Astrocyte (in vitro differentiated cells and primary cell): ENCODE data around the gene PLAAT5. TPM values are rescaled to one million over a fixed set of nuclear protein-coding genes. Genes with fewer than 3 reads are reported as not detected.
A peak's percentile ranks its signal among the peaks of the same experiment; 100 is the strongest.
"Not testable (repeated sequence)": the region's sequence is repeated elsewhere in the genome, so short reads cannot be mapped to it uniquely, and the experiment has no call there.

Experiments used
- DNase-seq: peaks from one replicate; pipeline ENCODE4 v3.0.0-alpha.2; 2010; ENCODE audit warnings: low read depth
- FAIRE-seq: peaks from 2 replicates; lab custom pipeline; 2011; peaks lifted over from hg19 to GRCh38; lab: Jason Lieb, UNC
- H2AFZ ChIP-seq: 2 replicates; pipeline ENCODE4 v1.6.0; 2012; ENCODE audit warnings: low read depth, low read length, inconsistent platforms
- H3K27ac ChIP-seq: 2 replicates; pipeline ENCODE4 v1.5.1; 2011; ENCODE audit warnings: low read depth, low read length, inconsistent platforms
- H3K27me3 ChIP-seq: 2 replicates; pipeline ENCODE4 v1.6.0; 2011; ENCODE audit warnings: low read length, inconsistent platforms; ENCODE audit not compliant: insufficient read depth
- H3K36me3 ChIP-seq: 2 replicates; pipeline ENCODE4 v1.5.1; 2011; ENCODE audit warnings: low read length, inconsistent platforms; ENCODE audit not compliant: insufficient read depth
- H3K4me1 ChIP-seq: 2 replicates; pipeline ENCODE4 v1.5.1; 2011; ENCODE audit warnings: low read length, inconsistent platforms; ENCODE audit not compliant: insufficient read depth
- H3K4me2 ChIP-seq: 2 replicates; pipeline ENCODE4 v1.6.0; 2012; ENCODE audit warnings: low read length, inconsistent platforms
- H3K4me3 ChIP-seq: 2 replicates; pipeline ENCODE4 v1.5.1; 2011; ENCODE audit warnings: low read depth, mild to moderate bottlenecking, low read length, inconsistent platforms; ENCODE audit not compliant: insufficient read depth
- H3K79me2 ChIP-seq: 2 replicates; pipeline ENCODE4 v1.6.0; 2012; ENCODE audit warnings: mild to moderate bottlenecking, low read length, inconsistent platforms; ENCODE audit not compliant: insufficient read depth
- H3K9ac ChIP-seq: 2 replicates; pipeline ENCODE4 v1.6.0; 2012; ENCODE audit warnings: mild to moderate bottlenecking, low read length, inconsistent platforms
- H3K9me3 ChIP-seq: 2 replicates; pipeline ENCODE4 v1.5.1; 2012; ENCODE audit warnings: low read depth, mild to moderate bottlenecking, low read length, inconsistent platforms; ENCODE audit not compliant: insufficient read depth
- H4K20me1 ChIP-seq: 2 replicates; pipeline ENCODE4 v1.6.0; 2012; ENCODE audit warnings: low read length, inconsistent platforms; ENCODE audit not compliant: insufficient read depth
- H3K27ac Mint-ChIP-seq: one replicate; pipeline ENCODE4 v1.8.0; 2021; ENCODE audit warnings: mild to moderate bottlenecking, mixed read lengths; ENCODE audit not compliant: unreplicated experiment
- H3K27me3 Mint-ChIP-seq: one replicate; pipeline ENCODE4 v1.8.0; 2021; ENCODE audit warnings: low read depth, mixed read lengths; ENCODE audit not compliant: unreplicated experiment
- H3K36me3 Mint-ChIP-seq: one replicate; pipeline ENCODE4 v1.8.0; 2021; ENCODE audit warnings: low read depth, mixed read lengths; ENCODE audit not compliant: unreplicated experiment
- H3K4me1 Mint-ChIP-seq: one replicate; pipeline ENCODE4 v1.8.0; 2021; ENCODE audit warnings: low read depth, mixed read lengths; ENCODE audit not compliant: unreplicated experiment
- H3K4me3 Mint-ChIP-seq: one replicate; pipeline ENCODE4 v1.8.0; 2021; ENCODE audit warnings: mild to moderate bottlenecking, moderate library complexity, mixed read lengths; ENCODE audit not compliant: unreplicated experiment
- H3K9me3 Mint-ChIP-seq: one replicate; pipeline ENCODE4 v1.8.0; 2021; ENCODE audit warnings: mild to moderate bottlenecking, mixed read lengths; ENCODE audit not compliant: unreplicated experiment
- CTCF ChIP-seq: IDR thresholded peaks from 2 replicates; pipeline ENCODE4 v1.5.1; 2011; ENCODE audit warnings: low read depth, mild to moderate bottlenecking, inconsistent platforms, low read length, moderate library complexity; ENCODE audit not compliant: insufficient read depth
- EZH2 ChIP-seq: IDR thresholded peaks from 2 replicates; pipeline ENCODE4 v1.6.1; 2012; ENCODE audit warnings: mild to moderate bottlenecking, low read length, inconsistent platforms; ENCODE audit not compliant: insufficient read depth
- total RNA-seq: library from RNA; stranded (reverse); gene quantifications from 2 replicates; pipeline ENCODE4 v1.2.1, GENCODE V29; 2021

Gene PLAAT5
- total RNA-seq, 1 donor from 2014 or later: 0.36 TPM

- Mint-ChIP-seq H3K27me3 (peaks cover 3% of the 10 kb centered on the region), H3K4me3 (no peak overlapping the region), H3K9me3 (no peaks in the 10 kb centered on the region), H3K36me3 (no peaks in the 10 kb centered on the region), H3K4me1 (peaks cover 21% of the 10 kb centered on the region), H3K27ac (peak overlapping the region; percentile 66)
- Histone ChIP-seq H3K9me3 (no peaks in the 10 kb centered on the region), H2AFZ (no peak overlapping the region), H3K27me3 (no peaks in the 10 kb centered on the region), H3K36me3 (no peaks in the 10 kb centered on the region), H3K79me2 (no peaks in the 10 kb centered on the region), H3K4me3 (no peak overlapping the region), H3K27ac (no peak overlapping the region), H3K9ac (no peak overlapping the region), H4K20me1 (no peaks in the 10 kb centered on the region), H3K4me2 (no peak overlapping the region), H3K4me1 (peaks cover 24% of the 10 kb centered on the region)
- no peak for TF ChIP-seq EZH2
- TF ChIP-seq CTCF: no peak
- DNase-seq (no peak), FAIRE-seq (no peak)
Measured at GRCh38 chr11:63530021-63530420, 39.1 kb upstream of the PLAAT5 start.

DNA sequence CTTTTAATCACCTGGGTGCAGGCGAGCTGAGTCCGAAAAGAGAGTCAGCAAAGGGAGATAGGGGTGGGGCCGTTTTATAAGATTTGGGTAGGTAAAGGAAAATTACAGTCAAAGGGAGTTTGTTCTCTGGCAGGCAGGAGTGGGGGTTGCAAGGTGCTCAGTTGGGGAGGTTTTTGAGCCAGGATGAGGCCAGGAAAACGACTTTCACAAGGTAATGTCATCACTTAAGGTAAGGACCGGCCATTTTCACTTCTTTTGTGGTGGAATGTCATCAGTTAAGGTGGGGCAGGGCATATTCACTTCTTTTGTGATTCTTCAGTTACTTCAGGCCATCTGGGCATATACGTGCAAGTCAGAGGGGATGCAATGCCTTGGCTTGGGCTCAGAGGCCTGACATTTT, 38.4 kb upstream of the PLAAT5 start:
- H3K4me3 Mint-ChIP-seq, H3K36me3 Mint-ChIP-seq, H3K27ac ChIP-seq, H3K4me2 ChIP-seq, H3K79me2 ChIP-seq, H2AFZ ChIP-seq, H3K27me3 ChIP-seq, H3K27ac Mint-ChIP-seq, H3K27me3 Mint-ChIP-seq, DNase-seq, H3K9me3 ChIP-seq, H3K4me3 ChIP-seq, H3K36me3 ChIP-seq, H3K9me3 Mint-ChIP-seq, H3K9ac ChIP-seq, H4K20me1 ChIP-seq, FAIRE-seq: not testable (repeated sequence)
- H3K4me1 ChIP-seq: peaks cover 24% of the 10 kb centered on the region
- peaks cover 21% of the 10 kb centered on the region for H3K4me1 Mint-ChIP-seq

DNA sequence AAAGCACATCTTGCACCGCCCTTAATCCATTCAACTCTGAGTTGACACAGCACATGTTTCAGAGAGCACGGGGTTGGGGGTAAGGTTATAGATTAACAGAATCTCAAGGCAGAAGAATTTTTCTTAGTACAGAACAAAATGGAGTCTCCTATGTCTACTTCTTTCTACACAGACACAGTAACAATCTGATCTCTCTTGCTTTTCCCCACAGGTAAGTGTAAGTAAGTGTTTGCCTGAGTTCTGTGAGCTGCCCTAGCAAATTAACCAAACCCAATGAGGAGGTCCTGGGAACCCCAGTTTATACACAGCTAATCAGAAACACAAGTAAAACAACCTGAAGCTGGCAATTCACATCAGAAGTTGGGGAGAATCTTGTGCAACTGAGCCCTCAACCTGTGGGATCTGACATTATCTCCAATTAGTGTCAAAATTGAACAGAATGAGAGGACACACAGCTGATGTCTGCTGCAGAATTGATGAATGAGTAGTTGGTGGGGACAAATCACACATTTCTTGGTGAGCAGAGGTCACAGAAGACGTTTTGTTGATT, 37.8 kb upstream of the PLAAT5 start:
- H3K9ac ChIP-seq, H3K36me3 Mint-ChIP-seq, H2AFZ ChIP-seq, H3K27ac ChIP-seq, H3K9me3 ChIP-seq, H3K4me3 Mint-ChIP-seq, H3K4me3 ChIP-seq, H3K27me3 ChIP-seq, DNase-seq, H3K9me3 Mint-ChIP-seq, H3K4me2 ChIP-seq, FAIRE-seq, H3K27ac Mint-ChIP-seq, H3K27me3 Mint-ChIP-seq, H3K79me2 ChIP-seq, H3K36me3 ChIP-seq, H4K20me1 ChIP-seq: not testable (repeated sequence)
- peaks cover 24% of the 10 kb centered on the region for H3K4me1 ChIP-seq
- H3K4me1 Mint-ChIP-seq: peaks cover 21% of the 10 kb centered on the region

DNA sequence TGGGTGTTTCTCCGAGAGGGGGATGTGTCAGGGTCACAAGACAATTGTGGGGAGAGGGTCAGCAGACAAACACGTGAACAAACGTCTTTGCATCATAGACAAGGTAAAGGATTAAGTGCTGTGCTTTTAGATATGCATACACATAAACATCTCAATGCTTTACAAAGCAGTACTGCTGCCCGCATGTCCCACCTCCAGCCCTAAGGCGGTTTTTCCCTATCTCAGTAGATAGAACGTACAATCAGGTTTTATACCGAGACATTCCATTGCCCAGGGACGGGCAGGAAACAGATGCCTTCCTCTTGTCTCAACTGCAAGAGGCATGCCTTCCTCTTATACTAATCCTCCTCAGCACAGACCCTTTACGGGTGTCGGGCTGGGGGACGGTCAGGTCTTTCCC, 37.2 kb upstream of the PLAAT5 start:
- not testable (repeated sequence) for H3K36me3 Mint-ChIP-seq, H4K20me1 ChIP-seq, H3K36me3 ChIP-seq, H3K9ac ChIP-seq, H3K4me3 Mint-ChIP-seq, H3K9me3 Mint-ChIP-seq, H3K27me3 ChIP-seq, H2AFZ ChIP-seq, DNase-seq, FAIRE-seq, H3K27ac Mint-ChIP-seq, H3K27me3 Mint-ChIP-seq, H3K4me2 ChIP-seq, H3K9me3 ChIP-seq, H3K27ac ChIP-seq, H3K79me2 ChIP-seq, H3K4me3 ChIP-seq
- peaks cover 18% of the 10 kb centered on the region for H3K4me1 Mint-ChIP-seq
- H3K4me1 ChIP-seq: peaks cover 22% of the 10 kb centered on the region
